ENCODE results near the gene BAG3.

- TF ChIP-seq CTCF (IDR thresholded peaks at IDR 0.05; ENCODE audit: low read depth, low read length) (no peak), POLR2A (IDR thresholded peaks at IDR 0.05; ENCODE audit: extremely low read depth, insufficient read length) (no peak), MYC (IDR thresholded peaks at IDR 0.05; ENCODE audit: low read depth, low read length) (no peak), MAX (IDR thresholded peaks at IDR 0.05; ENCODE audit: low read depth, low read length) (no peak)
Observed at GRCh38 chr10:119640384-119640783, 10.8 kb upstream of the BAG3 start.

Measured in NB4 (cell line).